ENCODE results near the gene RBMS3.
"Not testable (repeated sequence)": the region's sequence is repeated elsewhere in the genome, so short reads cannot be mapped to it uniquely, and the experiment has no call there.

RBMS3 gene

GRCh38 chr3:29758434-29759322 lies 477.8 kb downstream of the RBMS3 start:
- DNase-seq, result no peak

- peak; percentile 25 for DNase-seq
These were observed 478.7 kb downstream of the RBMS3 start for GRCh38 chr3:29759411-29760225.

GRCh38 chr3:29760226-29760685 lies 479.4 kb downstream of the RBMS3 start:
- no peak for DNase-seq

GRCh38 chr3:29761517-29761916 lies 480.6 kb downstream of the RBMS3 start:
- DNase-seq, result no peak

GRCh38 chr3:29763115-29763514 lies 482.2 kb downstream of the RBMS3 start:
- DNase-seq, result no peak

- peak; percentile 84 for DNase-seq
These were observed 483.2 kb downstream of the RBMS3 start for GRCh38 chr3:29764041-29764440.

- peak; percentile 80 for DNase-seq
These were observed 483.9 kb downstream of the RBMS3 start for GRCh38 chr3:29764603-29765254.

GRCh38 chr3:29771602-29772001 lies 490.7 kb downstream of the RBMS3 start:
- DNase-seq, result no peak

- DNase-seq, result no peak
These were observed 491.6 kb downstream of the RBMS3 start for GRCh38 chr3:29772436-29772835.

- DNase-seq, result no peak
These were observed 492.6 kb downstream of the RBMS3 start for GRCh38 chr3:29773481-29773880.

- no peak for DNase-seq
These were observed 494.5 kb downstream of the RBMS3 start for GRCh38 chr3:29775340-29775739.

GRCh38 chr3:29777869-29778268 lies 497.0 kb downstream of the RBMS3 start:
- no peak for DNase-seq

- DNase-seq, result no peak
These were observed 508.8 kb downstream of the RBMS3 start for GRCh38 chr3:29789686-29790085.

GRCh38 chr3:29796808-29797207 lies 515.9 kb downstream of the RBMS3 start:
- no peak for DNase-seq

- DNase-seq, result no peak
These were observed 521.2 kb downstream of the RBMS3 start for GRCh38 chr3:29802057-29802456.

GRCh38 chr3:29804044-29804443 lies 523.2 kb downstream of the RBMS3 start:
- DNase-seq, result no peak

GRCh38 chr3:29805757-29806156 lies 524.9 kb downstream of the RBMS3 start:
- DNase-seq, result no peak

GRCh38 chr3:29808324-29808723 lies 527.5 kb downstream of the RBMS3 start:
- DNase-seq, result not testable (repeated sequence)

- DNase-seq, result no peak
These were observed 541.2 kb downstream of the RBMS3 start for GRCh38 chr3:29822071-29822470.

GRCh38 chr3:29823233-29823632 lies 542.4 kb downstream of the RBMS3 start:
- DNase-seq, result no peak

GRCh38 chr3:29826712-29827111 lies 545.8 kb downstream of the RBMS3 start:
- no peak for DNase-seq

- no peak for DNase-seq
These were observed 546.9 kb downstream of the RBMS3 start for GRCh38 chr3:29827756-29828155.

- no peak for DNase-seq
These were observed 548.5 kb downstream of the RBMS3 start for GRCh38 chr3:29829340-29829739.

Data from NCI-H446 treated with DMSO at 0.1 percent for 48 hours (cell line).